NCI-H82 treated with DMSO at 0.1 percent for 48 hours (cell line): Measurements from ENCODE around the gene PITPNM3.
"Not testable (repeated sequence)": the region's sequence is repeated elsewhere in the genome, so short reads cannot be mapped to it uniquely, and the experiment has no call there.

ENCODE experiments used
- DNase-seq: peaks from one replicate; lab custom pipeline; 2025; ENCODE audit not compliant: unreplicated experiment; lab: John Stamatoyannopoulos, UW

Gene PITPNM3

DNA sequence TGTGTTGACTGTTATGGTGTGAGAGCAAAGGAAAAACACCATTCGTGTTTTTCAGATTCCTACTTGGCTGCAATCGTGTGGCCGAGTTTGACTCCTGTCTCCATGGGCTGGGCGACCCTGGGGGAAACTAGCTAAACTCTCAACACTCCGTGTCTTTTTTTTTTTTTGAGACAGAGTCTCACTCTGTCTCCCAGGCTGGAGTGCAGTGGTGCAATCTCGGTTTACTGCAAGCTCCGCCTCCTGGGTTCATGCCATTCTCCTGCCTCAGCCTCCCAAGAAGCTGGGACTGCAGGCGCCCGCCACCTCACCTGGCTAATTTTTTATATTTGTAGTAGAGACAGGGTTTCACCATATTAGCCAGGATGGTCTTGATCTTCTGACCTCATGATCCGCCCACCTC, 73.6 kb downstream of the PITPNM3 start:
- not testable (repeated sequence) for DNase-seq

DNA sequence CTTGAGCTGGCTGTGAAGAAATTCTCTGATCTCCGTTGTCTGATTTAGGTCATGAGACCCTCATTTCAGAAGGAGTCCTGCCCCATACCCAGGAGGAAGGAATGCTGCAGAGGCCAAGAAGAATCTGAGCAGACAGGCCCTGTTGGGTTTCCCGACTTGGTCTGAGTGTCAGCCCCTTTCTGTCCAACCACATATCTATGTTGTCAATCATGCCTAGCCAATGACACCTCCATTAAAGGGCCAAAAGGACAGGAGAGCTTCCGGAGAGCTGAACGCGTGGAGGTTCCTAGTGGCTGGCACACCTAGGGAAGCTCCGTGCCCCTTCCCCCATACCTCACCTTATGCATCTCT, 74.3 kb downstream of the PITPNM3 start:
- no peak for DNase-seq

GRCh38 chr17:6480303-6480675, 76.1 kb downstream of the PITPNM3 start:
- no peak for DNase-seq

DNA sequence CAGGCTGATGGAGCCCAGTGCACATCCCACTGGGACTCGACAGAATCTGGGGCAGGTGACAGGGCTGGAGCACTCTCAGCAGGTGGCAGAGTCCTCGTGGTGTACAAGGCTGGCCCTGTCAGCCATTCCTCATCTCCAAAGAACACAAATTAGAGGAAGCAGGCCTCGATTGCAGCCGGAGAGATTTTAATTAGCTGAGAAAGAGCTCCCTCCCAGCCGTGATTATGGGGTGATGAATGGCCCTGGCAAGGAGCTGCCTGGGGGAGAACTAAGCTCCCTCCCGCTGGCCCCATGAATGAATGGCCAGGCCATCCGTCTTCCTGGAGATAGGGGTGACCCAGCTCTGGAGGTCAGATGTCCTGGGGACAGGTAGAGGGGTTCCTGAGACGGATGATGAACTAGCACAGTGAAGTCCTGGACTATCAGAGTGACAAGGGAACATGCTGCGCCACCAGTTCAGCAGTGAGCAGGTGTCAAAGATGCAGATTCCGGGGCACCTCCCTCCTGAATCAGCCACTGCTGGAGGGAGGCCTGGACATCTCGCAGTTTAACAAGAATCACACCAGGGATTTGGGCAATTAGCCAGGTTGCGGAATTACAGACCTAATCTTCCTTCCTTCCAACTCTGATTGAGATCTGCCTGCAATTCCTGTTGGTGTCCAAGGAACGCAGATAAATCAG, 76.6 kb downstream of the PITPNM3 start:
- peak; percentile 61 for DNase-seq

DNA sequence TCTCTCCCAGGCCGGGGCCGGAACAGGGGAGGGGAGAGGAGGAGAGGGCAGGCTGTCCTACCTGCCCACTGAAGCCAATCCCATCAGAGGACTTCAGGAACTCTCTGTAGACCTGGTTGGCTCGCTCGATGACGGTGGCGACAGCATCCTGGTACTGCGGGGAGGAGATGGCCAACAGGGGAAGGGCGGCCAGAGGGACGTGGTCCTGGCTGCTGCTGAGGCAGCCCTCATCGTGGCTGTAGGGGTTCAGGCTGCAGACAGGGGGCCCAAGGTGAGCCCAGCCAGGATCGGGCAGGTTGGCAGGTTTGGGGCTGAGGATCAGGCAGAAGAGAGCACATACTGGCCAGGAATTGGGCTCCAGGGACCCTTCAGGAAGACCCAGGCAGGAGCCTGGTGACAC, 77.9 kb downstream of the PITPNM3 start:
- no peak for DNase-seq

DNA sequence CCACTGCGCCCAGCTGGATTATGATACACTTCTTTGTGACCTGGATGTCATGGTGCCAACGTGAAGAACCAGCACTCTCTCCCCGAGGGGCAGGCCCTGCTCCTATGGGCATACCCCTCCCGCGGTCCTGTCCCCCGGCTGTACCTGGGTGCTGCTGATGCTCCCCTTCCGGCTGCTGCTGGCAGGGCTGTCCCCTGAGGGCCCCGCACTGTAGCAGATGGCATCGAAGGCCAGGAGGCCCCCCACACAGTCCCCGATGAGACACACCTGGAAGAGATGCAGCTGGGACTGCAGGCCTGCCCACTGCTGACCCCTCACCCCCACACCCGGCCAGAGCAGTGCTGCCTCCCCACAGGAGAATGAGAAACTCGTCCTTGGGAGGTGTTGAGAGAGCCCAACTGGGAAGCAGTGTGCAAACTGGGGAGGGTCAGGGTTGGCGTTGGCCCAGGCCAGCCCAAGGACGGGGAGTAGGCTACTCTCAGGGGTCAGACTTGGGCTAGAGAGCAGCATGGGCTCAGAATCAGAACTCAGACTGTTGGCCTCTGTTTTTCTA, 78.4 kb downstream of the PITPNM3 start:
- DNase-seq, result no peak

- no peak for DNase-seq
Measured at GRCh38 chr17:6476810-6477179, 79.6 kb downstream of the PITPNM3 start.

- DNase-seq, result no peak
Measured at GRCh38 chr17:6476076-6476809, 80.1 kb downstream of the PITPNM3 start.

GRCh38 chr17:6475411-6475810, 80.9 kb downstream of the PITPNM3 start:
- no peak for DNase-seq

DNA sequence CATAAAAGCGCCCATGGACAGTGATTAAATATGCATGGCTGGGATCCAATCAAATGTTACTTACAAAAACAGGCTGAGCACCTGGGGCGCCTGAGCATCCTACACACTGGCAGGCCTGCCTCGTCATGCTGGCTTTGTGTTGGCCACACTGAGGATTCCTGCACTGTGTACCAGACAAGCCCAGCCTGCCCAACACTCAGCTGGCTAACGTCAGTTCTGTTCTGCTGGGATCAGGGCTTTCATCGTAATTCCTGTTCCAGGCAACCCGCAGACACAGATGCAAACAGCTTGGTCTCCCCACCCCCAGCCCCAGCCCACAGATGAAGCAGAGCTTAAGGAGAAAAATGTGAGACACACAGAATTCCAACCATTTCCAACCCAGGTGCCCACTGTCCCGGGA, 81.4 kb downstream of the PITPNM3 start:
- no peak for DNase-seq

DNA sequence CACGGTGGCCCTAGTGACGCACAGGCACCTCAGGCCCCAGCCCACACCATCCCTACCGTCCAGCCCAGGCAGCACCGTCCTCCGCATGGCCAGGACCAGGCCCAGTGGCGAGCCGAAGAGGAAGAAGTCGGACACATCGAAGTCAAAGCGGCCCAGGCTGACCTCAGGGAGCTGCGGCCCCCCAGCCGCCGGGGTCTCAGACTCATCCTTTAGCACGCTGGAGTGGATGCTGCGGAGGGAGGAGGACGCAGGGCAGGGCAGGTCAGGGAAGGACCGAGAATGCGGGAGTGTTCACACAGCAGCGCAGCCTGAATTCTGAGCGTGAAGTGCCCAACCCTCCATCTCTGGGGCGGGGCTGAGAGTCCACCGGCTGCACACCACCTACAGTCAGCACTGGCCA, 82.0 kb downstream of the PITPNM3 start:
- DNase-seq, result no peak

DNA sequence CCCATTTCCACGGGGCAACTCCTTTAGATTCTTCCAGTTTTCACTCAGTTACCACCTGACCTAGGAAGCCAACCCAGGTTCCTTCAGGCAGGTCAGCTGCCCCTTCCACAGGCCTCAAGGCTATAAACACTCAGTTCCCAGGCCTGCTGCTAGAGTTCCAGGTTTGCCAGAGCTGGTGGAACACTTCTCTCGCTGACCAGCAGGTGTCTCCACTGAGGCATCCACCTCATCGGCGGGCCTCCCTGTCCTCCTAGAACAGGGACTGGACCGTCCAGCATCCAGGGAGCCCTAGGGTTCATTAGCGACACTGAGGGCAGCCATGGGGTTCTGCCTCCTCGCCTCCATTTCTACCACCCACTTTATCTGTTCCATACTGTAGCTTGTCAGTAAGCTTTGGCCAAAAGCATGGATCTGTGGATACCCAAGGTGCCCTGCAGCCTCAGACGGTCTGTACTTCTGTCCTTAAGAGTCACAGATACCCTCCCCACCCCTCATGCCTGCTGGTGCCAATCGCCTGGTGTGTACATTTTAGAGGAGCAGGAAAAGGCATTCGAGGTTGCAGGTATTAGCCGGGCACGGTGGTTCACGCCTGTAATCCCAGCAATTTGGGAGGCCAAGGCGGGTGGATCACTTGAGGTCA, 83.1 kb downstream of the PITPNM3 start:
- DNase-seq, result peak; percentile 30

GRCh38 chr17:6472517-6472916, 83.8 kb downstream of the PITPNM3 start:
- no peak for DNase-seq

DNA sequence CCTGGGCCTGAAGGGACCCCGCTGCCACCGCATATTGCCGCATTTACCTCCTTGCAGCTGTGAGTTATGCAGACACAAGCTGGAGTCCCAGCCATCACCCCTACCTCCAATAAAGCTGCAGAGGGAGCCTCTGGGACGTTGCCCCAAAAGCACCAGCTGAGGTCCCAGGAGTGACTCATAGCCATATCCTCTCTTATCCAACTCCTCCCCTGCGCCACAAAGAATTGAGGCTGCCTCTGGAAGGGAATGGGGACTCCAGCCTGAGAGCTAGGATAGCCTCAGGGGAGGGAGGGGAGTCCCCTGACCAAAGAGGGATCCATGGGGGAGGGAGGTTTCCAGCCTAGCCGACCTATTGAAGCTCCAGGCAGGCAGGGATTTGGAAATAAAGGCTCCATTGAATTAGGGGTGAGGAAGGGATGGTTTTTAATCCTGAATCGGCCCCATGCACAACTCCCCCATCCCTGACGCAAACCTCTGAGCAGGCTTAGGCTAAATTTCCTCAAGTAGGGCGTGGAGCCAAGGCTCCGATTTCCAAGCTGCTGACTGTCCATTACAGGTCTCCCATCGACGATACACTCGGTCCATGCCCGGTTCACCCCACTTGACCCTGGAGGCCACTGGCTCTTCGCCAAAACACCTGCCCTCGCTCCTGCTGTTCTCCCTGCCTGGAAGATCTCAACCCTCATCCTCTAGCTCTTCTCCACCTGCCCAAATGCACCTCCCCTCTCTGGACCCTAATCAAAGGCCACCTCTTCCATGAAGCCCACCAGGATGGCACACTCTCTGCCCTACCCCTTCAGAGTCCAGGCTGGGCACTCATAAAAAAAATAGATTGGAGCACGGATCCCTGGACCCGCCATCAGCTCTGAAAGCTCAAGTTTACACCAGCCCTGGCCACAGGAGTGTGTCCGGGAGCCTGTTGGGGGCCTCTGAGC, 84.6 kb downstream of the PITPNM3 start:
- DNase-seq, result peak; percentile 2

DNA sequence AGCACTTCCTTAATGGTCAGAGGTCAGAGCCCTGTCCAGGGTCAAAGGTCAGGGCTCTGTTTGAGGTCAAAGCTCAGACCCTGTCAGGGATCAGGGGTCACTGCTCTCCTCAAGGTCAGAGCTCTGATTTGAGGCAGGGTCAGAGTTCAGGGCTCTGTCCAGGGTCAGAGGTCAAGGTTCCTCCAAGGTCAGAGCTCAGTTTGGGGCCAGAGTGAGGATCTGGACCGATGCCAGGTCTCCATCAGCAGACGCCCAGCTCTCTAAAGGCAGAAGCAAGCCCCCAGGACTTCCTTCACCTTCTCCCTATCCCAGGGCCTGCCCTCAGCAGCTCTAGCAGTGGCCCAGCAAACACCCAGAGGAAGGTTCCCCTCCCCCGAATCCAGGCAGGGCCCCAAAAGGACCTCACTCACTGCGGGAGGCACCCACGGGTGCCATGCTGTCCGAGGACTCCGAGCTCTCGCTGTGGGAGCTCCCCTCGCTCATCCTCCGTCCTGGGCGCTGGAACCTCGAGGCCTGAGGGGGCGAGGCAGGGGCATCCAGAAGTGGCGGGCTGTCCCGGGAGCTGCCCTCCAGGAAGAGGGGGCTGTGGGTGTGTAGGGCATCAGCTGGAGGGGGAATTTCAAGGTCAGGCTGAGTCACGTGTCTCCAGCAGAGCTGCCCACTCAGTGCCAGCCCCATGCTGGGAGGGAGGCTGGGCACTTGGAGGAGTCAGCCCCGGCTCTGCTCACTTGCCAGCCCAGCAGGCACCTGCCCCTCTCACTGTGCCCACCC, 85.4 kb downstream of the PITPNM3 start:
- DNase-seq, result no peak

GRCh38 chr17:6470146-6470718, 86.1 kb downstream of the PITPNM3 start:
- no peak for DNase-seq

DNA sequence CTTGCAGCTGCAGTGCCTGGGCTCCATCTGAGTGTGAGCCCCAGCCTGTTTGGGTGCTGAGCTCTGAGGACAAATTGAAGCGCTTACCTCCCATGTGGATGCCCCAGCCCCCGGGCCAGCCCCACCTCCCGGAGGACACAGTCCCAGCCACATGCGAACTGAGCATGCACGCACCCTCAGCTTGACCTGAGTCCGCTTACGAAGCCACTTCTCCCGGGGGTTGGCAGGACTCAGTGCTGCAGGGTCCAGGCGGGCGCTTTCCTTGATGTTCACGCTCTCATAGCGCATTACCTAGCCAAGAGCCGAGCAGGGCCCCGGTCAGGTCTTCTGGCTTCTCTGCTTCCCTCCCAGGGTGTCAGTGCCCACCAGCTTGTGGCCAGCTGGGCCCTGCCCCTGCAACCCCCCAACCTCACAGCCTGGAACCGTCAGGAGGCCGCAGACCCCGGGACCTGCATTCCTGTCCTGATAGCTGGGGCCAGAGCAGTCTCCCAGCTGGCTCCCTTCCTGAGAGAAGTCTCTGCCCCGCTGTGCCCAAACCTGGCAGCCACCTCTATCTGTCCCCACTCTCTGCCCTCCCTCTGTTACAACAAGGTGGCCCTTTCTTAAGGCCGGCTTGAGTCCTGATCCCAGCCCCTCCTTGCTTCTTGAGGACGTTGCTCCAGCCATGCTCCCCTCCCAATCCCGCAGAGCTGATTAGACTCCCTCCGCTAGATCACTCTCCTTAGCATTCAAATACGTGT, 88.1 kb downstream of the PITPNM3 start:
- no peak for DNase-seq

DNA sequence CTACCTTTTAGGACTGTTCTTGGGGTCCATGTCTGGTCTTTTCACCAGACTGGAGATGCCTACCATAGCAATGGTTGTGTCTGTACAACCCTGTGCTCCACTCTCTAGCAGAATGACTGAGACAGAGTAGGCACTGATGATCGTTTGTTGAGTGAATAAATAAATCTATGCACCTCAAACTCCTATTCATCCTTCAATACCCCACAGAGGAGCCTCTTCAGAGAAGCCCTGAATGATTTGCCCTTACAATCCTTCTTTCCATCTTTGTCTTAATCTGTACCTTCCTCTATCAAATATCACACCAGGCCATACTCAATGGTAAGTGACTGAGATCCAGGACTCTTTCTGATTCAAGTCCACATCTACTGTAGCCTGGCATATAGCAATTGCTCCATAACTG, 88.8 kb downstream of the PITPNM3 start:
- DNase-seq, result no peak
